GM12891 (cell line): ENCODE measurements around the gene ISY1.

Experiments
- DNase-seq: peaks from one replicate; pipeline ENCODE4 v3.0.0; 2011; ENCODE audit warnings: low spot score; ENCODE audit not compliant: insufficient read length
- FAIRE-seq: peaks from 2 replicates; lab custom pipeline; 2011; peaks lifted over from hg19 to GRCh38; lab: Jason Lieb, UNC
- PAX5 ChIP-seq: IDR thresholded peaks from 2 replicates; pipeline ENCODE4 v1.6.1; 2011; ENCODE audit warnings: low read length, moderate library complexity, mild to moderate bottlenecking; ENCODE audit not compliant: insufficient read depth, severe bottlenecking
- POLR2A ChIP-seq: IDR thresholded peaks from 2 replicates; pipeline ENCODE4 v1.6.1; 2011; ENCODE audit warnings: low read depth, low read length, control low read depth
- POLR2AphosphoS5 ChIP-seq: IDR thresholded peaks from 2 replicates; pipeline ENCODE4 v1.6.1; 2011; ENCODE audit warnings: low read depth, low read length, control low read depth
- POU2F2 ChIP-seq: IDR thresholded peaks from 2 replicates; pipeline ENCODE4 v1.6.1; 2011; ENCODE audit warnings: low read depth, mild to moderate bottlenecking, control low read depth, low read length, moderate library complexity
- SPI1 ChIP-seq: IDR thresholded peaks from 2 replicates; pipeline ENCODE4 v1.6.1; 2011; ENCODE audit warnings: low read depth, low read length, control low read depth
- TAF1 ChIP-seq: IDR thresholded peaks from 2 replicates; pipeline ENCODE4 v1.6.1; 2011; ENCODE audit warnings: low read depth, low read length, control low read depth

The ISY1 gene

DNA sequence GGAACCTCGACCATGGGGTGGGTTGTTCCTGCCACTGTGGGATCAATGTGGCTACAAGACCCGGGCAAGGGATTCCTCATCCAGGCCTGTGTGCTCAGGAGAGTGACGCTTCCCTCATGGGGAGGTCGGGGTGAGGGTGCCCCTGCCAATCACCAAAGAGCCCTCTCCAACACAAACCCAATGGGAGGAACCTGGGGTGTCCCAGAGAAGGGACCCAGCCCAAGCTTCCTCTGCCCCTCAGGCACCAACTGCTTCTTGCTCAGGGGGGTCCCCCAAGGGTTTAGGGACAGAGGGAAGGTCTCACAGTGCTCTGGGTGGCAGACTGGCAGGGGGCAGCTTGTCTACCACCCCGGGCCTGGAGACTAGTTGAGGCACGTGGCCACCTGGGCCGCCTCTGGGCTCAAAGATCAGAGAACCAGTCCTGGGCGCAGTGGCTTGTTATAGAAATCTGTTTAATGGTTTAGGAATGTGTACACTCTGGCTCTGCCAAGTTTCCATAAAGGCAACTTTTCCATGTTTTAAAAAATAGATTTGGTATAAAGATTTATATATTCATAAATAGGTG is 73.6 kb downstream of the ISY1 start:
- TF ChIP-seq TAF1 (no peak), POLR2AphosphoS5 (no peak), PAX5 (no peak), SPI1 (no peak), POU2F2 (no peak), POLR2A (no peak)
- no peak for DNase-seq
- FAIRE-seq = no peak

DNA sequence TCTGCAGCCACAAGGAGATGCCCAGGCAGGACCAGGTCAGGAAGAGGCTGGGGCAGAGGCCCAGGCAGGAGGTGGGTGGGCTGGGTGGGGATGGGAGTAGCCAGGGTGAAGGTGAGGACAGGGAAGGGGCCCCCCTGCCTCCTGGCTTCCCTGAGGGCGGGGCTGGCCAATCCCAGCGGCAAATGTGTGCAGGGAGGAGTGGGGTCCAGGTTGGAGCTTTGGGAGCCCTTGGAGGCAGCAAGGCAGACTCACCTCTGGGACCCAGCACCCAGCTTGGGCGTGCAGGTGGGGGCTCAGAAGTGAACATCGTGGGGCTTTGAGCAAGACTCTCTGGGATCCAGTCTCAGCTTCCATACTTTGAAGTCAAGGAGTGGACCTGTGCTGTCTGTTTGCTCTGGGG is 75.0 kb downstream of the ISY1 start:
- no peak for DNase-seq

GRCh38 chr3:129085165-129085715 is 75.6 kb downstream of the ISY1 start:
- DNase-seq (no peak), FAIRE-seq (no peak)
- TF ChIP-seq POU2F2 = no peak
- no peak for TF ChIP-seq SPI1
- no peak for TF ChIP-seq TAF1
- no peak for TF ChIP-seq POLR2A
- no peak for TF ChIP-seq POLR2AphosphoS5
- TF ChIP-seq PAX5 = no peak

More for the DNA sequence above, 75.0 kb downstream of the ISY1 start:
- FAIRE-seq = no peak
- TF ChIP-seq TAF1 (no peak), POU2F2 (no peak), SPI1 (no peak), POLR2A (no peak), POLR2AphosphoS5 (no peak), PAX5 (no peak)

GRCh38 chr3:129084501-129084900 is 76.4 kb downstream of the ISY1 start:
- no peak for DNase-seq
- TF ChIP-seq POLR2A = no peak
- TF ChIP-seq SPI1 = no peak
- TF ChIP-seq POU2F2 = no peak
- TF ChIP-seq TAF1 = no peak
- no peak for TF ChIP-seq POLR2AphosphoS5
- no peak for TF ChIP-seq PAX5
- FAIRE-seq = no peak

DNA sequence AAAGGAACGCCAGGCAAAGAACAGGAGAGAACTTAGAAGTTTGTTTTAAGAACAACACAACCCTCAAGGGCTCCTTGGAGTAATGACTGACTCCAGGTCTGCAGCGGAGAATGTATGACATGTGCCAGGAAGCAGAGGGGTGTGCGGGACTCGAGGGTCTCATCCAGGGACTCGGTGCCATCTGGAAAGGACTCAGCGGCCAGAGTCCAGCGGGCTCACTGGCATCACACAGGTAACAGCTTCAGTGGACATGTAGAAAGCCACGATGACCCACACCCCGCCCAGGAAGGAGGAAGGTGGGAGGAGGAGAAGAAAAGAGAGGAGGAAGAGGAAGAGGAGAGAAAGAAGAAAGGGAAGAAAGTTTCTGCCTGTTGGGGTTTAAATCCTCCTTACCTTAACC is 78.8 kb downstream of the ISY1 start:
- no peak for DNase-seq
- FAIRE-seq = no peak
- TF ChIP-seq POU2F2 (no peak), POLR2A (no peak), TAF1 (no peak), PAX5 (no peak), SPI1 (no peak)

DNA sequence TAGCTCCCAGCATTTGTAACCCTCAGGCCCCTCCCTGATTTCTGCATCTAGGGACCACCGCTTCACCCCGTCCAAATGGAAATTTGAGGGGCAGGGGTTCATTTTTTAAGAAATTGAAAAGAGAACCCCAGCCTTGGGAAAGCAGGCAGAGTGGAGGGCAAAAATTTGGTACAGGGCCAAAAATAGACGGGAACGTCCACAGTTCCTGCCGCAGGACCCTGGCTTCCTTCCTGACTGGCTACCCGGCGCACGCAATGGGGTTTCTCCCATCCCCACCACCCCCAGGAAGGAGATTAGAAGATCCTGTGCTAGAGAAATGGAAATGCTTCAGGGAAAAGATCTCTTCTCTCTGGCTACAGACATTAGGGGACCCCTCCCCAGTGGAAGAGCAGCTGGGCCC is 79.4 kb downstream of the ISY1 start:
- no peak for DNase-seq
- no peak for FAIRE-seq
- TF ChIP-seq SPI1 = no peak
- no peak for TF ChIP-seq PAX5
- TF ChIP-seq POU2F2 = no peak
- no peak for TF ChIP-seq POLR2AphosphoS5

DNA sequence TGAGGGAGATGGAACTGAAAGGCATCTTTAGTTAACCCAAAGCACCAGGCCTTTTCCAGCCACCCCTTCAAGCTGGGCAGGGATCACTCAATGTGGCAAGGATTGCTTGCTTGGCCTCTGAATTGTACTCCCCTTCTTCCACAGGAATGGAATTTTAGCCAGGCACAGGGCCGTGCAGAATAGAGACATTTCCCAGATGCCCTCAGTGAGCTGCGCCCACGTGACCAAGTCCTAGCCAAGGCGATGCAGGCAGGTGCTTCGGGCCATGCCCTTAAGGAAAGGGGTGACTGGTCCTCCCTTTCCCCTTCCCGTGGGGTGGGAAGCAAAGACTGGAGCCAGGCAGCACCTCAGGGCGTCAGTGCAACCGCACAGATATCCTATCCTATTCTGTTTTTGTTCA is 82.4 kb downstream of the ISY1 start:
- no peak for FAIRE-seq
- no peak for DNase-seq
- no peak for TF ChIP-seq TAF1
- TF ChIP-seq POLR2A = no peak
